Omental fat pad (tissue), 4 donors: ENCODE results near the gene RXRG. TPM values are rescaled to one million over a fixed set of nuclear protein-coding genes. Genes with fewer than 3 reads are reported as not detected.

Experiments
- ATAC-seq: fragments of 150-250 bp; one replicate; pipeline ENCODE4 v1.9.1; 2016; ENCODE audit warnings: mild to moderate bottlenecking, moderate library complexity; ENCODE audit not compliant: low FRiP score
- DNase-seq: peaks from one replicate; pipeline ENCODE4 v3.0.0-alpha.2; 2019; ENCODE audit warnings: low spot score
- total RNA-seq, 4 donors: library from RNA; depleted of rRNA; stranded (reverse); fragments of >200 nt; gene quantifications; one replicate each; pipeline ENCODE4 v1.1.0, GENCODE V29; 2016
- TF ChIP-seq, protein P1 (sequence below), 3 donors: fragments of 450-650 bp; IDR thresholded peaks; one replicate each; pipeline ENCODE4 v1.5.1; 2016 to 2017; ENCODE audit warnings: antibody characterized with exemption in 3 of 3, mild to moderate bottlenecking in 3 of 3, moderate library complexity in 2 of 3

The RXRG gene
- total RNA-seq, 4 donors from 2014 or later, result 0.63 to 7.9 (median 0.99) TPM

DNA sequence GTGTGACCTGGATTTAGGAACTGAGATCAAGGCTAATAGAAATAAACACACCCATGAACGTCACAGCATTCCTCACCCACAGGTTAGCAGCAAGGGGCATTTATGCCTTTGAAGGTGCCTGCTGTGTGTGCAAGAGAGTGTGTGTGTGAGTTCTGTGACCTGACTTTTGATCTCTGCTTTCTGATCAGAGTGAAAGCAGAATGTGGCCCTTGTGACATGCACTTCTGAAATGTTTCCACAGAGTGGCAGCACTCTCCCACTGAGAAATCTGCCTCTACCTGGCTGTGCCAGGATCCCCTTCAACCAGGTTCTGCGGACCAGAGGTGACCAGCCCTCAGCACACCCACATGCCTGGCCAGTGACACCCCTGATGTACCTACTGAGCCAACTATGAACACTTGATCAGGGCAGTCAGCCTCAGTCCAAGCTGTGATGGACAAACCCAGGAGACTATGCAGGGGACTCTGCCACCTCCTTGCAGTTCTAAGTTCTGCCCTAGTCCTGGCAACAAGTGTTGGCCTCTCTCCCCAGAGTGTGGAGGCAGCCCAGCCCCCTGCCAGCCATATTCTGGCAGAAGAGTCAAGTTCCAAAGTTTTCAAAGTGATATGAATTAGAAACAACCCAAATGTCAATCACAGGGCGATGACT is 41.0 kb downstream of the RXRG start:
- TF ChIP-seq, protein P1, sequence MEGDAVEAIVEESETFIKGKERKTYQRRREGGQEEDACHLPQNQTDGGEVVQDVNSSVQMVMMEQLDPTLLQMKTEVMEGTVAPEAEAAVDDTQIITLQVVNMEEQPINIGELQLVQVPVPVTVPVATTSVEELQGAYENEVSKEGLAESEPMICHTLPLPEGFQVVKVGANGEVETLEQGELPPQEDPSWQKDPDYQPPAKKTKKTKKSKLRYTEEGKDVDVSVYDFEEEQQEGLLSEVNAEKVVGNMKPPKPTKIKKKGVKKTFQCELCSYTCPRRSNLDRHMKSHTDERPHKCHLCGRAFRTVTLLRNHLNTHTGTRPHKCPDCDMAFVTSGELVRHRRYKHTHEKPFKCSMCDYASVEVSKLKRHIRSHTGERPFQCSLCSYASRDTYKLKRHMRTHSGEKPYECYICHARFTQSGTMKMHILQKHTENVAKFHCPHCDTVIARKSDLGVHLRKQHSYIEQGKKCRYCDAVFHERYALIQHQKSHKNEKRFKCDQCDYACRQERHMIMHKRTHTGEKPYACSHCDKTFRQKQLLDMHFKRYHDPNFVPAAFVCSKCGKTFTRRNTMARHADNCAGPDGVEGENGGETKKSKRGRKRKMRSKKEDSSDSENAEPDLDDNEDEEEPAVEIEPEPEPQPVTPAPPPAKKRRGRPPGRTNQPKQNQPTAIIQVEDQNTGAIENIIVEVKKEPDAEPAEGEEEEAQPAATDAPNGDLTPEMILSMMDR (IDR thresholded peaks at IDR 0.05), result no peak
- ATAC-seq (no peak), DNase-seq (no peak)

DNA sequence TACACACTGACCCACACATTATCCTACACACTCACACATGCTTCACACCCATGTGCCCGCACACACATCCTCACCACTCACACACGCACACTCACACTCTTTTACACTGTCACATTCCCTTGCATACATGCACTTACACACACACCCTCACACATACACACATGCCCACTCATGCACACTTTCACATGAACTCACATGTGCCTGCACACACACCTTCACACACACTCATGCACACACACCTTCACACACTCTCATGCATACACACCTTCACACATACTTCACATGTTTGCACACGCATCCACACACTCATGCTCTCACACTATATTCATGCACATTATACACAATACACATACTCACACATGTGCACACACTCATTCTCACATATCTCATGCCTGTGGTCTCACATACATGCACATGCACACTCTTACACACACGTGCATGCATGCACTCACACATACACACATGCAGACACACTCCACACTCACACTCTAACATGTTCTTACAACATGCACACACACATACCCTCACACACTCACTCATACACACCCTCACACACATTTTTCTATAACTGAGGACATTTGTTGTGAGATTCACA is 42.3 kb downstream of the RXRG start:
- no peak for DNase-seq

DNA sequence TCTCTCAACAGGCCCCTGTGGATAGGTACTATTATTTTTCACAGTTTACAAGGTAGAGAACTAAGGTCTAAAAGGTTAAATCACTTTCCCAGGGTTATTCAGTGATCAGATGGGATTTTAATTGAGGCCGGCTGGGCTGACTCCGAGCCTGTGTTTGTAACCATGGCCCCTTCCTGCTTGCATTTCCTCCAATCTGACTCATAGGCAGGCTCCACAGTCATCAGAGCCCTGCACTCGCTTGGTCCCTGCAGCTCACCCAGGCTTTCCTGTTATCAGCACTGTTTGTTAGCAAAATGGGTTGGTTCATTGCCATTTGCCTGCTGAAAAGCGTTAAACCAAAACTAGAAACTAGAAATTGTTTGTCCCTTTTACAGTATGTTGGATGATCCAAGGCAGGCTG is 47.0 kb downstream of the RXRG start:
- TF ChIP-seq, protein P1 (IDR thresholded peaks at IDR 0.05), result no peak
- DNase-seq, result no peak

More for the DNA sequence above, 42.3 kb downstream of the RXRG start:
- no peak for ATAC-seq
- TF ChIP-seq, protein P1 (IDR thresholded peaks at IDR 0.05), result no peak

DNA sequence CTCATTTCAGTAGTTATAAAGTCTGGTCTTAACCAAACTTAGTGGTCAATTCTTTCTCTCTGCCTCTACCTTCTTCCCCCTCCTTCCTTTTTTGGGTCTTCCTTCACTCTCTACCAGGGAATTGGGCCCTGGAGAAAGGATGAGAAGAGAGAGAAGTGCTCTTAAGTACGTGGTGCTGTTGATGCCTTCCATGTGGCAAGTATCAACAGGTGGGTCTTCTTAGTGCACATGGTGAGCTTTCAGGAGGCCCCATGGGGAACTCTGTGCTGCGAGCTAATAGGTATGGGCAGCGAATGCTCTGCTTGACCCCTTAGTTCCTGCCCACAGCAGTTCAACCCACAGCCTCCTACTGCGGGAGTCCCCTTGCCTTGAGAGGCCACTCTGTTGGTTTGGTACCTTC is 49.0 kb downstream of the RXRG start:
- no peak for ATAC-seq
- TF ChIP-seq, protein P1 (IDR thresholded peaks at IDR 0.05), result no peak
- DNase-seq, result no peak

More for the DNA sequence above, 47.0 kb downstream of the RXRG start:
- ATAC-seq, result no peak

DNA sequence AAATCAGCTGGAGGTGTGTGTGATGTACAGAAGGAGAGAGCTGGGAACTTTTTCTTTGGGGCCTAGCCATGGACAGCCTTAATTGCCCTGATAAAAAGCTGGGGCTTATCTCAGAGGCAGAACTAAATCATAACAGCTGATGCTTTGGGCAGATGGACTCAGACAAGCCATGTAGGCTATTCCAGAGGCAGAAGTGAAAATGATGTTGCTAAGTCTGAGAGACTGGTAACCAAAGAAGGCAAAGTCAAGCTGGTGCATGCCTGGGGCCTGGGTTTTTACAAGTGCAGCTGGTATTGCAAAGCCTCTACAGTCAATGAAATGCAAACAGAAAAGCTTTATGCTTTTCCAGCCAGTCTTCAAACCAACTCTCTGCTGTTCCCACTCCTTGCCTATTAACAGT is 49.4 kb downstream of the RXRG start:
- TF ChIP-seq, protein P1 (IDR thresholded peaks at IDR 0.05), result no peak
- ATAC-seq, result no peak

DNA sequence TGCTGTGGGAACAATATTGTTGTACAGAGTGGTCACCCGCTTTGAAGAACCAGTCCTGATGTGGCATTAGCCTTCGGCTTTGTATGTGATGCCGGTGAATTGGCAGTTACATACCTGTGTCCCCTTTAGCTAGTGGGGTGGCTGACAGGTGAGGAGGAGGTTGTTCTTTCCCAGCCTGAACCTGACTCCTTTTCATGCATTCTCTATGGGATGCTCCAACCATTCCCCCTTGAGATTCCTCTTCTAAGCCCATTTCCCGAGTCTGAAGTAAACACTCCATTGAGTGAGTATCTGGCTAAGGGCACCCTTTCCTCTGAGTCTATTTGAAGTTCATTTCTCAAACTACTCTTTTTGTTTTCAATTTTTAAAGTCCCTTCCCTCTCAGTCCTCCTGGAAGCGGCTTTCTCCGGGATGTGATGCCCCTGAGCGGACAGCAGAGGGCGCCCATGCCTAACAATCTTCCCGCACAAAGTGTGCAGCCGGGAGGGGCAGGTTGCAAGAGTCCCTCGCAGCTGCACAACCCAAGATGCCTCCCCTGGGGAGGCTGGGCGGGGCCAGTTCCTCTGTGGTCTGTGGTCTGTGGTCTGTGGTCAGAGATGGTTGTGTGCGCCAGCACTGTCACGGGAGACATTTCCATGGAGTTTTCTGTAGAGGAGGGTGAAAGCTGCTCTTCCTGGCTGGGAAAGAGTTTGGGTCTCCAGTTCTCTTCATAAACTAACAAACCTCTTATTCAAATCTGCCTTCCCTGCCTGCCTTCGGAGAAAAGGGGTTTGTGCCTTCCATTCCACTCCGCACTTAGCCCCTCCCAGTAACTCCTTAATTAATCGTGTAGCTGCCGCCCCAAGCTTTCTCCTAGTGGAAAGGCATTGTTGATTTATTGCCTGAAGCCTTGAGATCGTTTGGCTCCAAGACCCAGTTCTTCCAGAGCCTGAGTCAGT is 52.0 kb downstream of the RXRG start:
- DNase-seq (peak; percentile 52), ATAC-seq (peak; percentile 92)
- TF ChIP-seq, protein P1 (IDR thresholded peaks at IDR 0.05), result peak in 2 of 3 donors; percentile 7 to 89

More for the DNA sequence above, 49.4 kb downstream of the RXRG start:
- no peak for DNase-seq
